ENCODE results near the gene SPTBN2.

DNA sequence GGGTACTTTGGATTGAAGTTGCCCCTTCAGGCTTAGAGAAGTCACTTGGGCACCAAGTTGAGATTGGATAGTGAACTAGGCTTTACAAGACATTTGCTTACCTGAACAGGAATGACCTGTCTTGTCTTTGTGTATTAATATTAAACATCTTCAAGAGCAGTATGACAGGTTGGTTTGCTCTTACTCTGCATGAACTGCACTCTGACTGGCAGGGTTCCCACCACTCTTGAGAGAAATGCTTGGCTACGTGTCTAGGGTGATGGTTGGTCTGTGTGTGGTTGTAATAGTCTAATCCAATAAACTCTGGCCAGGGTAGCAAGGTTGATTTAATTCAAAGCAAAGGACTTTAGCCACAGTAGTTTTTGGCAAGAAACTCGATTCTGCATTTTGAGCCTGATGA, 20.1 kb upstream of the SPTBN2 start:
- TF ChIP-seq POLR2A (IDR thresholded peaks at IDR 0.05; ENCODE audit: low read depth, low read length) = no peak
- TF ChIP-seq, protein P1, sequence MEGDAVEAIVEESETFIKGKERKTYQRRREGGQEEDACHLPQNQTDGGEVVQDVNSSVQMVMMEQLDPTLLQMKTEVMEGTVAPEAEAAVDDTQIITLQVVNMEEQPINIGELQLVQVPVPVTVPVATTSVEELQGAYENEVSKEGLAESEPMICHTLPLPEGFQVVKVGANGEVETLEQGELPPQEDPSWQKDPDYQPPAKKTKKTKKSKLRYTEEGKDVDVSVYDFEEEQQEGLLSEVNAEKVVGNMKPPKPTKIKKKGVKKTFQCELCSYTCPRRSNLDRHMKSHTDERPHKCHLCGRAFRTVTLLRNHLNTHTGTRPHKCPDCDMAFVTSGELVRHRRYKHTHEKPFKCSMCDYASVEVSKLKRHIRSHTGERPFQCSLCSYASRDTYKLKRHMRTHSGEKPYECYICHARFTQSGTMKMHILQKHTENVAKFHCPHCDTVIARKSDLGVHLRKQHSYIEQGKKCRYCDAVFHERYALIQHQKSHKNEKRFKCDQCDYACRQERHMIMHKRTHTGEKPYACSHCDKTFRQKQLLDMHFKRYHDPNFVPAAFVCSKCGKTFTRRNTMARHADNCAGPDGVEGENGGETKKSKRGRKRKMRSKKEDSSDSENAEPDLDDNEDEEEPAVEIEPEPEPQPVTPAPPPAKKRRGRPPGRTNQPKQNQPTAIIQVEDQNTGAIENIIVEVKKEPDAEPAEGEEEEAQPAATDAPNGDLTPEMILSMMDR (conservative IDR thresholded peaks at IDR 0.05; ENCODE audit: low read depth, low read length) = no peak
- TF ChIP-seq SMC3 (IDR thresholded peaks at IDR 0.05; ENCODE audit: low read depth, low read length) = no peak
- no peak for TF ChIP-seq CEBPB (IDR thresholded peaks at IDR 0.05; ENCODE audit: low read depth, low read length)
- TF ChIP-seq RCOR1 (IDR thresholded peaks at IDR 0.05; ENCODE audit: insufficient replicate concordance, low read length) = no peak
- no peak for TF ChIP-seq MAFK (IDR thresholded peaks at IDR 0.05; ENCODE audit: low read depth, low read length)
- no peak for TF ChIP-seq RAD21 (IDR thresholded peaks at IDR 0.05; ENCODE audit: low read length)
- no peak for TF ChIP-seq BHLHE40 (IDR thresholded peaks at IDR 0.05; ENCODE audit: low read depth, low read length)
- TF ChIP-seq ELK1 (IDR thresholded peaks at IDR 0.05; ENCODE audit: borderline replicate concordance, low read depth, low read length) = no peak
- TF ChIP-seq MXI1 (IDR thresholded peaks at IDR 0.05; ENCODE audit: borderline replicate concordance, low read depth, low read length) = no peak
- no peak for TF ChIP-seq RFX5 (IDR thresholded peaks at IDR 0.05; ENCODE audit: low read depth, low read length)
- no peak for TF ChIP-seq MAZ (IDR thresholded peaks at IDR 0.05; ENCODE audit: borderline replicate concordance, low read depth, low read length)
